Head of caudate nucleus (tissue), 42 donors: ENCODE results near the gene F10.
A peak's percentile ranks its signal among the peaks of the same experiment; 100 is the strongest.

Source experiments
- DNase-seq, 42 donors: peaks; one replicate each; pipeline versions ENCODE4 v3.0.0 to v3.0.0-alpha.2; 2020 to 2021; ENCODE audit warnings: mixed read lengths in 7 of 42
- intact Hi-C: fragments of 100-400 bp; cut with DNase I; formaldehyde crosslinking; loops from one replicate; pipeline ENCODE4 v1.15.0; 2022

Gene F10

GRCh38 chr13:113144255-113144629 lies 21.6 kb downstream of the F10 start:
- peak in 6 of 42 donors; percentile 2 to 28 (median 18) for DNase-seq
- intact Hi-C loops: no loop called here

- intact Hi-C loops: no loop called here
- peak in 5 of 42 donors; percentile 4 to 23 (median 13) for DNase-seq
Measured at GRCh38 chr13:113145496-113145895, 22.9 kb downstream of the F10 start.

GRCh38 chr13:113145911-113146598 lies 23.5 kb downstream of the F10 start:
- DNase-seq: peak in 5 of 42 donors; percentile 3 to 30 (median 16)
- intact Hi-C loops: no loop called here

GRCh38 chr13:113146750-113147149 lies 24.2 kb downstream of the F10 start:
- DNase-seq: peak in 8 of 42 donors; percentile 3 to 27 (median 10)
- intact Hi-C loops: no loop called here

GRCh38 chr13:113147206-113147605 lies 24.6 kb downstream of the F10 start:
- intact Hi-C loops: no loop called here
- DNase-seq: peak in 7 of 42 donors; percentile 2 to 25 (median 14)

- intact Hi-C loops: no loop called here
- peak in 7 of 42 donors; percentile 6 to 34 (median 27) for DNase-seq
Measured at GRCh38 chr13:113148407-113148806, 25.8 kb downstream of the F10 start.

- DNase-seq: peak in 5 of 42 donors; percentile 12 to 28 (median 27)
- intact Hi-C loops: no loop called here
Measured at GRCh38 chr13:113148940-113149503, 26.4 kb downstream of the F10 start.

- DNase-seq: peak in 4 of 42 donors; percentile 20 to 29 (median 25)
- intact Hi-C loops: loop anchor here (5.0 kb wide), 1 partner anchor 113 kb away; no protein-coding TSS in a partner anchor
Measured at GRCh38 chr13:113149711-113150549, 27.3 kb downstream of the F10 start.

- intact Hi-C loops: loop anchor here (5.0 kb wide), 1 partner anchor 113 kb away; no protein-coding TSS in a partner anchor
- DNase-seq: peak in 4 of 42 donors; percentile 18 to 37 (median 24)
Measured at GRCh38 chr13:113150550-113151365, 28.2 kb downstream of the F10 start.

GRCh38 chr13:113151745-113152690 lies 29.4 kb downstream of the F10 start:
- peak in 9 of 42 donors; percentile 14 to 53 (median 32) for DNase-seq
- intact Hi-C loops: loop anchor here (5.0 kb wide), 1 partner anchor 115 kb away; no protein-coding TSS in a partner anchor

- DNase-seq: no peak
- intact Hi-C loops: loop anchor here (5.0 kb wide), 1 partner anchor 115 kb away; no protein-coding TSS in a partner anchor
Measured at GRCh38 chr13:113152691-113152983, 30.0 kb downstream of the F10 start.

GRCh38 chr13:113152984-113153809 lies 30.6 kb downstream of the F10 start:
- intact Hi-C loops: loop anchor here (5.0 kb wide), 1 partner anchor 116 kb away; no protein-coding TSS in a partner anchor
- peak in 36 of 42 donors; percentile 9 to 67 (median 38) for DNase-seq

- peak; percentile 64 to 94 (median 85) for DNase-seq
- intact Hi-C loops: loop anchor here (5.0 kb wide), 1 partner anchor 117 kb away; no protein-coding TSS in a partner anchor
Measured at GRCh38 chr13:113153810-113154748, 31.5 kb downstream of the F10 start.

- intact Hi-C loops: loop anchor here (5.0 kb wide), 1 partner anchor 47 kb away; no protein-coding TSS in a partner anchor
- DNase-seq: peak in 2 of 42 donors; percentile 7 to 22
Measured at GRCh38 chr13:113155201-113155600, 32.6 kb downstream of the F10 start.

GRCh38 chr13:113155982-113156655 lies 33.5 kb downstream of the F10 start:
- peak in 2 of 42 donors; percentile 13 to 21 for DNase-seq
- intact Hi-C loops: loop anchor here (5.0 kb wide), 1 partner anchor 46 kb away; no protein-coding TSS in a partner anchor
